Right lobe of liver (tissue), 6 donors: Measurements from ENCODE around the gene FOXM1. TPM values are rescaled to one million over a fixed set of nuclear protein-coding genes. Genes with fewer than 3 reads are reported as not detected.

Source experiments
- ATAC-seq, 4 donors: fragments of 200-7000 bp; cut with Tn5 transposase; one replicate each; pipeline ENCODE4 v1.9.1; 2020; ENCODE audit warnings: mild to moderate bottlenecking in 4 of 4, moderate library complexity in 4 of 4
- DNase-seq, 3 donors: peaks; one replicate each; pipeline ENCODE4 v3.0.0-alpha.2; 2020
- H3K27ac ChIP-seq, 3 donors: fragments of 200-600 bp; one replicate each; pipeline ENCODE4 v1.8.0; 2022
- H3K27me3 ChIP-seq, 2 donors: fragments of 200-600 bp; one replicate each; pipeline ENCODE4 v1.8.0; 2022
- H3K36me3 ChIP-seq, 4 donors: fragments of 200-600 bp; sonication (generic) in 1 of 4; one replicate each; pipeline versions ENCODE4 v1.5.1 to v1.8.0; 2017 to 2022; ENCODE audit warnings: control low read depth in 1 of 4
- H3K4me1 ChIP-seq, 4 donors: fragments of 200-600 bp; sonication (generic) in 1 of 4; one replicate each; pipeline versions ENCODE4 v1.5.1 to v1.8.0; 2017 to 2022; ENCODE audit warnings: control low read depth in 1 of 4
- H3K4me3 ChIP-seq, 3 donors: fragments of 200-600 bp; one replicate each; pipeline ENCODE4 v1.8.0; 2022
- H3K9me3 ChIP-seq, 4 donors: fragments of 200-600 bp; sonication (generic) in 1 of 4; one replicate each; pipeline versions ENCODE4 v1.5.1 to v1.8.0; 2017 to 2022; ENCODE audit warnings: control low read depth in 1 of 4
- CTCF ChIP-seq, 4 donors: fragments of 200-600 bp in 3 of 4; fragments of 450-650 bp in 1 of 4; IDR thresholded peaks; one replicate each; pipeline versions ENCODE4 v1.5.1 to v1.8.0; 2016 to 2022; ENCODE audit warnings: antibody characterized with exemption in 4 of 4, mild to moderate bottlenecking in 2 of 4
- POLR2A ChIP-seq: fragments of 450-650 bp; IDR thresholded peaks from one replicate; pipeline ENCODE4 v1.6.1; 2017; ENCODE audit warnings: antibody characterized with exemption, mild to moderate bottlenecking
- WGBS: methylation state at CpG from one replicate; pipeline ENCODE4 v1.1.6; 2018; ENCODE audit warnings: low coverage, low lambda C conversion rate; ENCODE audit not compliant: insufficient coverage; ENCODE audit errors: missing lambda C conversion rate; 5-methylcytosine and 5-hydroxymethylcytosine counted together
- intact Hi-C, 2 donors: fragments of 100-400 bp; cut with DNase I; formaldehyde crosslinking; loops; one replicate each; pipeline versions ENCODE4 v1.11.2 to v1.14.1; 2022
- total RNA-seq, 6 experiments: library from RNA; depleted of rRNA in 2 of 6; stranded (reverse); fragments of >200 nt in 2 of 6; fragmentation: NEBNext Ultra II Directional in 3 of 6; extraction: Animal tissue kit (Norgen Biotek cat#: 25700) in 3 of 6; gene quantifications; one replicate each; pipeline versions ENCODE4 v1.1.0 to v1.2.4, GENCODE V29; 2016 to 2023
- donor health status: DM: no; HTN: yes; CAD: no.
- donor health status: DM: no; HTN: no; CAD: no.
- donor health status: DM: no; HTN: no; CAD: no.
- donor health status: DM: no; HTN: yes; CAD: no.
- donor health status: DM: no; HTN: yes; CAD: no.

FOXM1 gene
- total RNA-seq, 6 experiments from 2014 or later = 0.24 to 2.6 (median 1.8) TPM

- Histone ChIP-seq H3K4me3 (no peak overlapping the region), H3K27ac (no peak overlapping the region), H3K4me1 (no peaks in the 10 kb centered on the region), H3K27me3 (no peaks in the 10 kb centered on the region), H3K9me3 (no peaks in the 10 kb centered on the region), H3K36me3 (peaks cover 0 to 62% (median 20%) of the 10 kb centered on the region in 4 donors)
- 77% methylated on average over 6 of the region's 14 CpGs for WGBS
- ATAC-seq (no peak), DNase-seq (no peak)
- TF ChIP-seq CTCF (IDR thresholded peaks at IDR 0.05) (no peak), POLR2A (no peak)
- intact Hi-C loops = no loop called here
Observed at GRCh38 chr12:2826721-2827515, 50.1 kb downstream of the FOXM1 start.

- Histone ChIP-seq H3K4me1 (no peaks in the 10 kb centered on the region), H3K4me3 (no peak overlapping the region), H3K36me3 (peaks cover 0 to 70% (median 25%) of the 10 kb centered on the region in 4 donors), H3K9me3 (no peaks in the 10 kb centered on the region), H3K27ac (no peak overlapping the region), H3K27me3 (no peaks in the 10 kb centered on the region)
- ATAC-seq (no peak), DNase-seq (no peak)
- TF ChIP-seq POLR2A (no peak), CTCF (IDR thresholded peaks at IDR 0.05) (no peak)
- WGBS = 88% methylated on average over 3 of the region's 3 CpGs
- intact Hi-C loops = no loop called here
Observed at GRCh38 chr12:2826036-2826435, 50.9 kb downstream of the FOXM1 start.

GRCh38 chr12:2825132-2825531 lies 51.8 kb downstream of the FOXM1 start:
- H3K36me3 ChIP-seq = peaks cover 0 to 74% (median 27%) of the 10 kb centered on the region in 4 donors
- ATAC-seq = no peak
- 86% methylated on average over 4 of the region's 4 CpGs for WGBS

GRCh38 chr12:2824541-2824940 lies 52.4 kb downstream of the FOXM1 start:
- intact Hi-C loops = no loop called here
- no peak for ATAC-seq

More at GRCh38 chr12:2825132-2825531, 51.8 kb downstream of the FOXM1 start:
- TF ChIP-seq CTCF (IDR thresholded peaks at IDR 0.05) (no peak), POLR2A (no peak)
- no peaks in the 10 kb centered on the region for H3K27me3 ChIP-seq
- no peaks in the 10 kb centered on the region for H3K4me1 ChIP-seq
- intact Hi-C loops = no loop called here
- no peak for DNase-seq
- H3K27ac ChIP-seq = no peak overlapping the region
- no peaks in the 10 kb centered on the region for H3K9me3 ChIP-seq
- no peak overlapping the region for H3K4me3 ChIP-seq

More at GRCh38 chr12:2824541-2824940, 52.4 kb downstream of the FOXM1 start:
- no peak for DNase-seq
- TF ChIP-seq POLR2A (no peak), CTCF (IDR thresholded peaks at IDR 0.05) (no peak)
- no peaks in the 10 kb centered on the region for H3K9me3 ChIP-seq
- H3K27me3 ChIP-seq = no peaks in the 10 kb centered on the region
- 85% methylated on average over 6 of the region's 6 CpGs for WGBS
- no peaks in the 10 kb centered on the region for H3K4me1 ChIP-seq
- H3K36me3 ChIP-seq = peaks cover 0 to 78% (median 27%) of the 10 kb centered on the region in 4 donors
- H3K27ac ChIP-seq = no peak overlapping the region
- H3K4me3 ChIP-seq = no peak overlapping the region
